Measurements from ENCODE around the gene SH3BP1.

DNA sequence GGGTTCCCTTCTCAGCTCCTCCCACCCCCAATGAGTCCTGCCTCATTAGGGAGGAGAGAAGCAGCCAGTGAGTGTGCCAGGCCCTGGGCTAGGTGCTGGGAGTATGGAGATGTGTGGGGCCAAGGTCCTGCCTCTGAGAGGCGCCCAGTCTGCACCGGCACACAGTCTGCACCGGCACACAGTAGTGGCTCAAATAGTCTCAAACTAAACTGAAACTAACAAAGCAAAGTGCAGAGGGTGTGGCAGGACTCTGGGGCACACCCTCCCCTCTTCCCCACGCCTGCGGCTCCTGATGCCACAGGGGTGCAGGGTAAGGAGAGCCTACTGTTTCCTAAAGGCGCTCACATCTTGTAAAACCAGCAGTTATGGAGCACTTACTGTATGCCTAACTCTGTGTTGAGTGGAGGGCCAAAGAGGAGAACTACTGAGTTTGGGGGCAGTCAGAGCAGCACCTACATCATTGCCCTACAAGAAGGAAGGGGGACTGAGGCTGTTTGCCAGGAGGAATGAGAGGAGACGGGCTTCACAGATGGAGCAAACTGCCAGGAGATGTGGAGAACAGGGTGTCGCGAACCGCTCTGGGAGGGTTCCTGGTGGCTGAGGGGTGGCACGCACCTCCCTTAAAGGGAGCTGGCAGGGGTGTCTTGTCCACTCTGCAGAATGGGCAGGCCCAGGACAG lies 939 bp upstream of the SH3BP1 start:
- TF ChIP-seq, protein P1, sequence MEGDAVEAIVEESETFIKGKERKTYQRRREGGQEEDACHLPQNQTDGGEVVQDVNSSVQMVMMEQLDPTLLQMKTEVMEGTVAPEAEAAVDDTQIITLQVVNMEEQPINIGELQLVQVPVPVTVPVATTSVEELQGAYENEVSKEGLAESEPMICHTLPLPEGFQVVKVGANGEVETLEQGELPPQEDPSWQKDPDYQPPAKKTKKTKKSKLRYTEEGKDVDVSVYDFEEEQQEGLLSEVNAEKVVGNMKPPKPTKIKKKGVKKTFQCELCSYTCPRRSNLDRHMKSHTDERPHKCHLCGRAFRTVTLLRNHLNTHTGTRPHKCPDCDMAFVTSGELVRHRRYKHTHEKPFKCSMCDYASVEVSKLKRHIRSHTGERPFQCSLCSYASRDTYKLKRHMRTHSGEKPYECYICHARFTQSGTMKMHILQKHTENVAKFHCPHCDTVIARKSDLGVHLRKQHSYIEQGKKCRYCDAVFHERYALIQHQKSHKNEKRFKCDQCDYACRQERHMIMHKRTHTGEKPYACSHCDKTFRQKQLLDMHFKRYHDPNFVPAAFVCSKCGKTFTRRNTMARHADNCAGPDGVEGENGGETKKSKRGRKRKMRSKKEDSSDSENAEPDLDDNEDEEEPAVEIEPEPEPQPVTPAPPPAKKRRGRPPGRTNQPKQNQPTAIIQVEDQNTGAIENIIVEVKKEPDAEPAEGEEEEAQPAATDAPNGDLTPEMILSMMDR (IDR thresholded peaks at IDR 0.05): no peak
- no peak for TF ChIP-seq POLR2A (IDR thresholded peaks at IDR 0.05)
- no peak for TF ChIP-seq POLR2AphosphoS5 (IDR thresholded peaks at IDR 0.05)

All from gastroesophageal sphincter (tissue), 3 donors.